Caco-2 (cell line): Measurements from ENCODE around the gene SLIT3. TPM values are rescaled to one million over a fixed set of nuclear protein-coding genes. Genes with fewer than 3 reads are reported as not detected.

Experiments
- BruUV-seq: library from RNA; stranded (reverse); fragments of 400-500 nt; replicated peaks from 2 replicates; lab custom pipeline; 2021; lab: Mats Ljungman, UMichigan
- CTCF ChIA-PET: fragments of 300-600 bp; sonication (Branson Sonifier 250); formaldehyde crosslinking; loops from one replicate; lab custom pipeline; 2022; ENCODE audit warnings: antibody characterized with exemption; lab: Charles Lee
- POLR2A ChIA-PET: fragments of 300-600 bp; sonication (Branson Sonifier 250); formaldehyde crosslinking; loops from one replicate; lab custom pipeline; 2022; ENCODE audit warnings: antibody characterized with exemption; lab: Charles Lee
- DNase-seq, 2 experiments: peaks; one replicate each; pipeline versions ENCODE4 v3.0.0 to v3.0.0-alpha.2; 2020 to 2022
- H3K27me3 ChIP-seq: replicated peaks from 2 replicates; pipeline ENCODE4 v1.6.0; 2011; ENCODE audit warnings: low read length; ENCODE audit not compliant: control insufficient read depth, insufficient read depth
- H3K36me3 ChIP-seq: 2 replicates; pipeline ENCODE4 v1.5.1; 2011; ENCODE audit warnings: low read length; ENCODE audit not compliant: control insufficient read depth, insufficient read depth
- H3K4me1 ChIP-seq: fragments of 250-450 bp; sonication (Bioruptor Pico); 2 replicates; pipeline ENCODE4 v1.5.1; 2020; ENCODE audit warnings: mild to moderate bottlenecking
- H3K4me3 ChIP-seq: 2 replicates; pipeline ENCODE4 v1.5.1; 2011; ENCODE audit warnings: low read depth, mild to moderate bottlenecking, control low read depth, low read length
- H3K9me3 ChIP-seq: fragments of 250-450 bp; sonication (Bioruptor Pico); 2 replicates; pipeline ENCODE4 v1.5.1; 2020; ENCODE audit warnings: mild to moderate bottlenecking, moderate library complexity
- H3K27ac Mint-ChIP-seq: one replicate; pipeline ENCODE4 v1.8.0; 2022; ENCODE audit warnings: mixed read lengths; ENCODE audit not compliant: unreplicated experiment
- H3K27me3 Mint-ChIP-seq: one replicate; pipeline ENCODE4 v1.8.0; 2022; ENCODE audit warnings: mixed read lengths; ENCODE audit not compliant: insufficient read depth, unreplicated experiment
- H3K36me3 Mint-ChIP-seq: one replicate; pipeline ENCODE4 v1.8.0; 2022; ENCODE audit warnings: mild to moderate bottlenecking, mixed read lengths; ENCODE audit not compliant: insufficient read depth, unreplicated experiment
- H3K4me1 Mint-ChIP-seq: one replicate; pipeline ENCODE4 v1.8.0; 2022; ENCODE audit warnings: low read depth, mixed read lengths; ENCODE audit not compliant: unreplicated experiment
- H3K4me3 Mint-ChIP-seq: one replicate; pipeline ENCODE4 v1.8.0; 2022; ENCODE audit warnings: mild to moderate bottlenecking, moderate library complexity, mixed read lengths; ENCODE audit not compliant: unreplicated experiment
- H3K9me3 Mint-ChIP-seq: one replicate; pipeline ENCODE4 v1.8.0; 2022; ENCODE audit warnings: mixed read lengths; ENCODE audit not compliant: unreplicated experiment
- intact Hi-C: fragments of 100-400 bp; cut with micrococcal nuclease; formaldehyde crosslinking; loops from one replicate; pipeline ENCODE4 v1.10.0; 2022; ENCODE audit not compliant: unreplicated experiment
- total RNA-seq: library from RNA; stranded (reverse); gene quantifications from 2 replicates; pipeline ENCODE4 v1.2.3, GENCODE V29; 2022
- TF ChIP-seq, protein P1 (sequence below), 2 experiments: fragments of 200-600 bp in 1 of 2; IDR thresholded peaks; 1 replicate in 1 of 2; 2 replicates in 1 of 2; pipeline versions ENCODE4 v1.5.1 to v1.8.0; 2011 to 2022; ENCODE audit warnings: antibody characterized with exemption in 1 of 2, control low read depth in 1 of 2, inconsistent platforms in 1 of 2, low read depth in 1 of 2, low read length in 1 of 2, mild to moderate bottlenecking in 1 of 2, moderate library complexity in 1 of 2; ENCODE audit not compliant: insufficient read depth in 1 of 2, severe bottlenecking in 1 of 2, unreplicated experiment in 1 of 2

SLIT3 gene
- total RNA-seq, 1 experiment from 2014 or later: 2.1 TPM

DNA sequence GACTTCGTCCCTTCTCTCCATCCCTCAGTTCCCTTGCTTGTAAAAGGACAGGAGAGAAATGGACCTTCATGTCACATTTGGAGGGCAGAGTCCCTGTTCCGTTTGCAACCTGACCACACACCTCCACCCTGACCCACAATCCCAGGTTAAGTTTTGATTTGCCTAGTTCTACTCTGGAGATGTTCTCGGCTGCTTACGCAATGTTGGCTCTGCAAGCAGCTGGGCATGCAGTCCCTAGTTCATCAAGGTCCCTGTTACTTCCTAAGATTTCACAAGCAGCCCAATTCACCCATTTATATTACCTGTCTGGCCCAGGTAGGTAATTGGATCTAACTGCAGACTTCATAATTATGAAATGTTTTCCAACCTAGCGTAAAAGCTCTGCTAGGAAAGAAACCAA, 28.8 kb downstream of the SLIT3 start:
- Histone ChIP-seq H3K36me3 (no peaks in the 10 kb centered on the region), H3K4me3 (no peak overlapping the region), H3K4me1 (peaks cover 57% of the 10 kb centered on the region), H3K9me3 (no peaks in the 10 kb centered on the region), H3K27me3 (no peaks in the 10 kb centered on the region)
- H3K36me3 Mint-ChIP-seq: peaks cover 23% of the 10 kb centered on the region
- H3K27me3 Mint-ChIP-seq: no peaks in the 10 kb centered on the region
- ChIA-PET POLR2A (no interaction called here), CTCF (interaction anchor here (0.6 to 1.0 kb wide), 2 partner anchors 18 to 273 kb away, joined by 3 to 4 read pairs; no protein-coding TSS in a partner anchor)
- H3K27ac Mint-ChIP-seq: peak overlapping the region; percentile 90
- H3K9me3 Mint-ChIP-seq: peaks cover 12% of the 10 kb centered on the region
- peak overlapping the region; percentile 61 for H3K4me3 Mint-ChIP-seq
- TF ChIP-seq, protein P1, sequence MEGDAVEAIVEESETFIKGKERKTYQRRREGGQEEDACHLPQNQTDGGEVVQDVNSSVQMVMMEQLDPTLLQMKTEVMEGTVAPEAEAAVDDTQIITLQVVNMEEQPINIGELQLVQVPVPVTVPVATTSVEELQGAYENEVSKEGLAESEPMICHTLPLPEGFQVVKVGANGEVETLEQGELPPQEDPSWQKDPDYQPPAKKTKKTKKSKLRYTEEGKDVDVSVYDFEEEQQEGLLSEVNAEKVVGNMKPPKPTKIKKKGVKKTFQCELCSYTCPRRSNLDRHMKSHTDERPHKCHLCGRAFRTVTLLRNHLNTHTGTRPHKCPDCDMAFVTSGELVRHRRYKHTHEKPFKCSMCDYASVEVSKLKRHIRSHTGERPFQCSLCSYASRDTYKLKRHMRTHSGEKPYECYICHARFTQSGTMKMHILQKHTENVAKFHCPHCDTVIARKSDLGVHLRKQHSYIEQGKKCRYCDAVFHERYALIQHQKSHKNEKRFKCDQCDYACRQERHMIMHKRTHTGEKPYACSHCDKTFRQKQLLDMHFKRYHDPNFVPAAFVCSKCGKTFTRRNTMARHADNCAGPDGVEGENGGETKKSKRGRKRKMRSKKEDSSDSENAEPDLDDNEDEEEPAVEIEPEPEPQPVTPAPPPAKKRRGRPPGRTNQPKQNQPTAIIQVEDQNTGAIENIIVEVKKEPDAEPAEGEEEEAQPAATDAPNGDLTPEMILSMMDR (IDR thresholded peaks at IDR 0.05; ENCODE audit: insufficient read depth in 1 of 2, low read depth in 1 of 2, low read length in 1 of 2, severe bottlenecking in 1 of 2, unreplicated experiment in 1 of 2): no peak
- peaks cover 62% of the 10 kb centered on the region for H3K4me1 Mint-ChIP-seq
- intact Hi-C loops: loop anchor here (2.0 to 5.0 kb wide), 2 partner anchors 87 to 275 kb away; no protein-coding TSS in a partner anchor
- no TSS peak for BruUV-seq
- DNase-seq: peak; percentile 47 to 66

DNA sequence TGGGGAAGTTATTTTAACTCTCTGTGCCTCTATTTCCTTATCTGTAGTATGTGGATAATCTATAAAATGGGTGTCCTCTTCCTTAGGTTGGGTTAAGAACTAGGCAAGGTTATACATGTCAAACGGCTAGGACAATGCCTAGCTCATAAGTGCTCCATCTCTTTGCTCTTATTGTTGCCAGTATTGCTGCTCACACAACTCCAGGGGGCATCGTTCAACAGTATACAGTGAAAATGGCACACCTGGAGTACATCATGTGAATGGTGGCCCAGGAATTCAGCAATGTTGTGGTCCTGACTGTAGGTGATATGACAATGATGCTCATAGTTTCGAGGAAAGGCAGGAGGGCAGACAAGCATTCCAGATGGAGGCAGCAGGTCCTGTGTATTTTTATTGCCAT, 30.1 kb downstream of the SLIT3 start:
- H3K4me1 Mint-ChIP-seq: peaks cover 66% of the 10 kb centered on the region
- Histone ChIP-seq H3K4me3 (no peak overlapping the region), H3K27me3 (no peaks in the 10 kb centered on the region), H3K4me1 (peaks cover 60% of the 10 kb centered on the region), H3K9me3 (peaks cover 3% of the 10 kb centered on the region; the same call in 1 of the 2 replicates), H3K36me3 (no peaks in the 10 kb centered on the region)
- ChIA-PET CTCF (interaction anchor here (0.8 kb wide), 1 partner anchor 277 kb away, joined by 3 read pairs; no protein-coding TSS in a partner anchor), POLR2A (no interaction called here)
- no peak overlapping the region for H3K4me3 Mint-ChIP-seq
- no peak for DNase-seq
- intact Hi-C loops: loop anchor here (5.0 kb wide), 1 partner anchor 276 kb away; no protein-coding TSS in a partner anchor
- H3K27me3 Mint-ChIP-seq: no peaks in the 10 kb centered on the region
- TF ChIP-seq, protein P1 (IDR thresholded peaks at IDR 0.05; ENCODE audit: insufficient read depth in 1 of 2, low read depth in 1 of 2, low read length in 1 of 2, severe bottlenecking in 1 of 2, unreplicated experiment in 1 of 2): no peak
- peaks cover 23% of the 10 kb centered on the region for H3K36me3 Mint-ChIP-seq
- no TSS peak for BruUV-seq
- peak overlapping the region; percentile 90 for H3K27ac Mint-ChIP-seq
- peaks cover 19% of the 10 kb centered on the region for H3K9me3 Mint-ChIP-seq

- peaks cover 9% of the 10 kb centered on the region for H3K36me3 Mint-ChIP-seq
These were observed 32.9 kb downstream of the SLIT3 start for GRCh38 chr5:169268019-169268418.

More at GRCh38 chr5:169268019-169268418, 32.9 kb downstream of the SLIT3 start:
- intact Hi-C loops: loop anchor here (10.0 kb wide), 1 partner anchor 957 kb away; no protein-coding TSS in a partner anchor
- Mint-ChIP-seq H3K4me1 (peaks cover 44% of the 10 kb centered on the region), H3K9me3 (peaks cover 22% of the 10 kb centered on the region), H3K4me3 (no peak overlapping the region), H3K27ac (no peak overlapping the region), H3K27me3 (no peaks in the 10 kb centered on the region)
- H3K4me3 ChIP-seq: no peak overlapping the region
- BruUV-seq: no TSS peak
- H3K27me3 ChIP-seq: no peaks in the 10 kb centered on the region
- H3K9me3 ChIP-seq: peaks cover 3% of the 10 kb centered on the region; the same call in 1 of the 2 replicates
- TF ChIP-seq, protein P1 (IDR thresholded peaks at IDR 0.05; ENCODE audit: insufficient read depth in 1 of 2, low read depth in 1 of 2, low read length in 1 of 2, severe bottlenecking in 1 of 2, unreplicated experiment in 1 of 2): no peak
- peaks cover 34% of the 10 kb centered on the region for H3K4me1 ChIP-seq
- DNase-seq: no peak
- no peaks in the 10 kb centered on the region for H3K36me3 ChIP-seq
- CTCF ChIA-PET: no interaction called here
- POLR2A ChIA-PET: no interaction called here
